Fibroblast of lung (primary cell): ENCODE data around the gene STARD7. TPM values are rescaled to one million over a fixed set of nuclear protein-coding genes. Genes with fewer than 3 reads are reported as not detected.

Experiments
- DNase-seq, 2 donors: peaks; one replicate each; pipeline versions ENCODE4 v3.0.0 to v3.0.0-alpha.2; 2010; ENCODE audit warnings: low read depth in 2 of 2
- H2AFZ ChIP-seq: 2 replicates; pipeline ENCODE4 v1.5.1; 2012; ENCODE audit warnings: low read length, control low read depth, inconsistent platforms
- H3K27ac ChIP-seq: 2 replicates; pipeline ENCODE4 v1.5.1; 2011; ENCODE audit warnings: low read length, control low read depth; ENCODE audit not compliant: insufficient read depth
- H3K27me3 ChIP-seq: 2 replicates; pipeline ENCODE4 v1.5.1; 2011; ENCODE audit warnings: mild to moderate bottlenecking, low read length; ENCODE audit not compliant: control insufficient read depth, insufficient read depth
- H3K36me3 ChIP-seq: 2 replicates; pipeline ENCODE4 v1.5.1; 2011; ENCODE audit warnings: low read length; ENCODE audit not compliant: control insufficient read depth, insufficient read depth
- H3K4me1 ChIP-seq: 2 replicates; pipeline ENCODE4 v1.5.1; 2011; ENCODE audit warnings: low read length; ENCODE audit not compliant: control insufficient read depth, insufficient read depth; ENCODE audit errors: extremely low read depth
- H3K4me2 ChIP-seq: 2 replicates; pipeline ENCODE4 v1.5.1; 2011; ENCODE audit warnings: low read length, control low read depth; ENCODE audit not compliant: insufficient read depth; ENCODE audit errors: extremely low read depth
- H3K4me3 ChIP-seq, 4 experiments: fragments of 200-600 bp in 1 of 4; sonication (generic) in 1 of 4; replicated peaks in 1 of 4; 2 replicates each; pipeline ENCODE4 v1.5.1; 2011 to 2016; ENCODE audit warnings: low read length in 4 of 4, low read depth in 3 of 4, mild to moderate bottlenecking in 3 of 4, control low read depth in 2 of 4, inconsistent platforms in 1 of 4, mixed read lengths in 1 of 4; ENCODE audit not compliant: insufficient read depth in 1 of 4; ENCODE audit errors: control extremely low read depth in 1 of 4
- H3K79me2 ChIP-seq: 2 replicates; pipeline ENCODE4 v1.5.1; 2012; ENCODE audit warnings: mild to moderate bottlenecking, low read length, inconsistent platforms; ENCODE audit not compliant: control insufficient read depth, insufficient read depth
- H3K9ac ChIP-seq: 2 replicates; pipeline ENCODE4 v1.5.1; 2011; ENCODE audit warnings: mild to moderate bottlenecking, low read length, control low read depth; ENCODE audit not compliant: insufficient read depth
- H3K9me3 ChIP-seq: 2 replicates; pipeline ENCODE4 v1.5.1; 2012; ENCODE audit warnings: low read depth, low read length; ENCODE audit not compliant: control insufficient read depth, insufficient read depth
- H4K20me1 ChIP-seq: 2 replicates; pipeline ENCODE4 v1.5.1; 2011; ENCODE audit warnings: low read length; ENCODE audit not compliant: control insufficient read depth, insufficient read depth; ENCODE audit errors: extremely low read depth
- CTCF ChIP-seq, 2 donors: IDR thresholded peaks in 1 of 2; conservative IDR thresholded peaks in 1 of 2; 1 replicate in 1 of 2; 2 replicates in 1 of 2; pipeline ENCODE4 v1.5.1; 2011 to 2012; ENCODE audit warnings: low read length in 2 of 2, control low read depth in 1 of 2, inconsistent platforms in 1 of 2, low read depth in 1 of 2, mild to moderate bottlenecking in 1 of 2
- EZH2 ChIP-seq: IDR thresholded peaks from 2 replicates; pipeline ENCODE4 v1.5.1; 2012; ENCODE audit warnings: low read length, control low read depth, mild to moderate bottlenecking; ENCODE audit errors: missing control alignments
- polyA plus RNA-seq, 2 donors: library from polyadenylated mRNA; depleted of rRNA in 1 of 2; stranded (reverse) in 1 of 2; unstranded in 1 of 2; fragments of >200 nt; gene quantifications; 2 replicates each; pipeline ENCODE4 v1.2.1, GENCODE V29; 2011 to 2012; ENCODE audit warnings: missing spikeins in 1 of 2
- total RNA-seq: library from RNA; depleted of rRNA; stranded (reverse); fragments of >200 nt; gene quantifications from 2 replicates; pipeline ENCODE4 v1.2.1, GENCODE V29; 2014

The STARD7 gene
- total and polyA plus RNA-seq, 2 donors (not counting 1 experiment from before 2014, with no cell fraction given), result 109 to 121 TPM

GRCh38 chr2:96241227-96241626 lies 32.6 kb upstream of the STARD7 start:
- Histone ChIP-seq H3K27ac (no peak overlapping the region), H3K9ac (no peak overlapping the region), H3K4me2 (no peak overlapping the region), H3K4me3 (no peak overlapping the region), H3K79me2 (no peaks in the 10 kb centered on the region), H2AFZ (no peak overlapping the region), H4K20me1 (no peaks in the 10 kb centered on the region), H3K27me3 (no peaks in the 10 kb centered on the region), H3K4me1 (peaks cover 2% of the 10 kb centered on the region), H3K9me3 (no peaks in the 10 kb centered on the region), H3K36me3 (no peaks in the 10 kb centered on the region)
- no peak for DNase-seq
- no peak for TF ChIP-seq CTCF (conservative IDR thresholded peaks at IDR 0.05 in 1 of 2, IDR thresholded peaks at IDR 0.05 in 1 of 2; ENCODE audit: low read depth in 1 of 2, low read length in 2 of 2)
- TF ChIP-seq EZH2, result no peak

DNA sequence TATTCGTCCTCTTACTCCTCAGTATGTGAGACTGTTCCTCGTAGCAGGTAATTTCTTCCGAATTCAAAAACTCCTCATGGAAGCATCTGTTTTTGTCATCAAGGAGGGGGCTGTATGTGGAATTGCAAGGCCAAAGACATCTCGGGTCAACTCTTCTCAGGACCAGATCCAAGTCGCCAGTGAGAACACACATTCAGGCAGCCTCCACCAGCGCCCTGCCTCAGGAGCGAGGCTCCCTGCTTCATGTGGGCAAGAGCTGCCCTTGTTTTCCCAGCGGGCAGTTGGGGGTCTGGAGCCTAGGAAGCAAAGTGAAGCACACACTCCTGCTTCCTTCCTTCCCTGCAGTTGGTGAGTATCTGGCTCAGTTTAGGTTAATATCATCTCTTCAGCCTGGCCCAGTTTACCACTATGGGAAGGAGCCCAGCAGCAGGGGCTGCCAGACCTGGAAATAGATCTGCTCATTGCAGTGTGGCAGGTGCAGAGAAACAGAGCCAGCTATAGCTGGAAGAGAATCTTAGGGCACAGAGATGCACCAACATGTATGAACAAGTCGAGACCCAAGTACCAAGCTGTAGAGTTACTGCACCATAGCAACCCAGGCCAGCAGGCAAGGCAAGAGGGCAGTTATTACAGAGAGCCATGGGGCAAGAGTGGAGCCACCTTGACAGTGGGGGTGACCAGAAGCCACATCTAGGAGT lies 31.9 kb upstream of the STARD7 start:
- Histone ChIP-seq H3K9me3 (no peaks in the 10 kb centered on the region), H2AFZ (no peak overlapping the region), H4K20me1 (no peaks in the 10 kb centered on the region), H3K4me2 (no peak overlapping the region), H3K4me1 (peaks cover 2% of the 10 kb centered on the region), H3K36me3 (no peaks in the 10 kb centered on the region), H3K27me3 (no peaks in the 10 kb centered on the region), H3K79me2 (no peaks in the 10 kb centered on the region), H3K4me3 (no peak overlapping the region), H3K27ac (no peak overlapping the region), H3K9ac (no peak overlapping the region)
- no peak for DNase-seq
- TF ChIP-seq CTCF (conservative IDR thresholded peaks at IDR 0.05 in 1 of 2, IDR thresholded peaks at IDR 0.05 in 1 of 2; ENCODE audit: low read depth in 1 of 2, low read length in 2 of 2) (no peak), EZH2 (no peak)

GRCh38 chr2:96239745-96240264 lies 31.2 kb upstream of the STARD7 start:
- H3K4me3 ChIP-seq, result no peak overlapping the region
- H4K20me1 ChIP-seq, result no peaks in the 10 kb centered on the region
- no peak overlapping the region for H3K9ac ChIP-seq
- no peak overlapping the region for H3K27ac ChIP-seq
- H2AFZ ChIP-seq, result no peak overlapping the region
- no peaks in the 10 kb centered on the region for H3K79me2 ChIP-seq
- TF ChIP-seq EZH2 (no peak), CTCF (conservative IDR thresholded peaks at IDR 0.05 in 1 of 2, IDR thresholded peaks at IDR 0.05 in 1 of 2; ENCODE audit: low read depth in 1 of 2, low read length in 2 of 2) (no peak)
- H3K9me3 ChIP-seq, result no peaks in the 10 kb centered on the region
- DNase-seq, result no peak
- peaks cover 2% of the 10 kb centered on the region for H3K4me1 ChIP-seq
- H3K27me3 ChIP-seq, result no peaks in the 10 kb centered on the region
- H3K4me2 ChIP-seq, result no peak overlapping the region
- H3K36me3 ChIP-seq, result no peaks in the 10 kb centered on the region
